GM21717 (cell line): ENCODE data around the gene SMYD4.
"Not testable (repeated sequence)": the region's sequence is repeated elsewhere in the genome, so short reads cannot be mapped to it uniquely, and the experiment has no call there.

Experiments used
- ATAC-seq: cut with Tn5 transposase; IDR thresholded peaks from one replicate; pipeline ENCODE4 v1.9.1; 2021; ENCODE audit warnings: mild to moderate bottlenecking, moderate library complexity; ENCODE audit not compliant: unreplicated experiment

Gene SMYD4

DNA sequence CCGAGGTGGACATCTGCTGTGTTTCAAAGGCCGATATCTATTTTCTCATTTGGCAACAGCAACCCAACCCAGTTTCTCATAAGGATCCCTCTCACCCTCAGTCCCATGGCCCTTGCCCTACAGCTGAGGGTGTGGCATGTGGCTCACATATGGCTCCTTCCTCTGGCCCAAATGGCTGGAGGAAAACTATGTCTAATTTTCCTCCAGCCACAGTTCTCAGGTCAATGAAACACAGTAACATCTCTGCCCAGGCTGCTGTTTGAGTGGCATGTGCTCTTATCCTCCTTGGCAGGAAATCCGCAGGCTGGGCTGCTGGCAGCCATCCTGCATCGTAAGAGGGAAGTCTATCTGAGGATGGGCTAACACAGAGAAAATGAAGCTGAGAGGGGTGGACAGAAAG, 43.8 kb downstream of the SMYD4 start:
- ATAC-seq, result no peak

DNA sequence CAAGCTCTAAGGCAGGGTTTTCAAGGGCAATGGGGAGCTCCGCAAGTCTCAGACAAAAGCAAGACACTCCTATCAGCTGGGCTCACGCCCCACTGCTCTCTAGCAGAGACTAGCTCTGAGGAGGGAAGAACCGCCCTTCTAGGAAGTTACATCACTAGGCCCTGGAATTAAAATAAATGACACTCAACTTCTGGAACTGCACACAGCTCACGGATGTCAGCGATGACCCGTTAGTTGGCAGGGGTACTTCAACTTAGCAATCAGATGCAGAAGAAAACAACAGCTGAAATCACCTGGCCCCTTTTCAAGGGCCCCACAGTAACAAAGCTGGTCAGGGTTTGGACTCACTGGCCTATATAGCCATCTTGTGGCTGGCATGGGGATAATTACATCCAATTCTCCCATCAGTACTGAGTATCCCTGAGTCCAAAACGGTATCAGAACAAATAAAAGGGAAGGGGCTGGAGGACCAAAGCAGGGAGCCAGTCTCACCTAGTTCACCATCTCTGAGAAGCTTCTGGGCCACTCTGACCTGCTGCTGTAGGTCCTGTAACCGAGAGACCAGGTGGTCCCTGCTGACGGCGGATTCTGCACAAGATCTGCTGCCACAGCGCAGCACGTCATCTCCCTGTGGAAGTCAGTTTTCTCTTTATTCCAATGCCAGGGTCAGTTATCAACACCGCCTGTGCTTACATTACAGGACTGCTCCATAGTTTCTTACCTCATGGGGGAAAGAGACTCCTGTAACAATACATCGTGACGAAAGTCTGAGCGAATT, 45.7 kb downstream of the SMYD4 start:
- ATAC-seq, result no peak

DNA sequence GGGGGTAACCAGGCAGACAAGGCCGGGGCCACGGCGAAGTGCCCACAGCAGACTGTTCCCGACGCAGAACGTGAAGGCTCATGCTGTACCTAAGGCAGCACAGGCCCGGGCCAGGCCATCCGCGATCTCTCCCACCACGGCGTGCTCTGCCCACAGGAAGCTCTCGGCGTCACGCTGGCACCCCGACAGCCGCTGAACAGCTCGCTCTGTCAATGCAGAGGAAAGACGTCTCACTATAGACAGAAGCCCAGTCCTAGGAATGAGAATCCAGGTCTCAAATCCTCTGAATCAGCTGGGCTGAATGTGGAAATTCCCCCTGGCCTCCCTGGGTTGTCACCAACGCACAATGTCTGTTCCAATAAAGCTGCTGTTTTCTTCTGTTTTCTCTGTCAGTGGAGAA, 46.4 kb downstream of the SMYD4 start:
- ATAC-seq, result no peak

DNA sequence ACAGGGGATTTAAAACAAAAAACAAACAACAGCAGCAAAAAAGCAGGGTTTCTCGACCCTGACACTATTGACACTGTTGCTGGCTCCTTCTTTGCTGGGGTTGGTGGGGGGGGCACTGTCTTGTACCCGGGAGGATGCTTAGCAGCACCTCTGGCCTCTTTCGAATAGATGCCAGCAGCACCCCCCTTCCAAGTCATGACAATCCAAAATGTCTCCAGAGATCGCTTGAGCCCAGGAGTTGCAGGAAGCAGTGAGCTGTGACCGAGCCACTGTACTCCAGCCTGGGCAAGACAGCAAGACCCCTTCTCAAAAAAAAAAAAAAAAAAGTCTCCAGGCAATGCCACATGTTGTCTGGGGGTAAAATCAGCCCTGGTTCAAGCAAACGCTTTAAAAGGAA, 47.5 kb downstream of the SMYD4 start:
- ATAC-seq, result no peak

DNA sequence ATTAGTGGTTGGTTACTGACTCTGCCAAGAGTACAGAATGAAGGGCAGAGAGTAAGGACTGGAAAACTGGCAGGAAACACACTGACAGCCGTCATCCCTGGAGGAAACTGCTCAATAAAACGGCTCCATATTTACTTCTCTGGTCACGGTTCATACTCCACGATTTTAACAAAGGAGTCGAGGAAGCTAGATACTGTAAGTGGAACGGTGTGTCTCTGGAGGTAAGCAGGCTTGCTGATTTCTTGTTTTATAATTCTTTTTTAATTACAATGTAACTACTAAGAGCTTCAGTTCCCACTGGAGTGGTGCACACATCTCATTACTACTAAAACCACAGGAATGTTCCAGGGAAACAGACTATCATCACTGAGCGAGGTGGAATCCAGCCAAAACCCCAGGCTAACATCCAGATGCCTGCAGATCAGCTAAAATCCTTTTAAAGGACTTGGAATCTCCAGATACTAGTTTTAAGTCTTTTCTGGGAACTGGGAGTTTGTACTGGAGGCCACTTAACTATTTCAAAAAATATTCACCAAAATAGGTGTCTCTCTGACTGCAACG, 50.1 kb downstream of the SMYD4 start:
- ATAC-seq, result no peak

DNA sequence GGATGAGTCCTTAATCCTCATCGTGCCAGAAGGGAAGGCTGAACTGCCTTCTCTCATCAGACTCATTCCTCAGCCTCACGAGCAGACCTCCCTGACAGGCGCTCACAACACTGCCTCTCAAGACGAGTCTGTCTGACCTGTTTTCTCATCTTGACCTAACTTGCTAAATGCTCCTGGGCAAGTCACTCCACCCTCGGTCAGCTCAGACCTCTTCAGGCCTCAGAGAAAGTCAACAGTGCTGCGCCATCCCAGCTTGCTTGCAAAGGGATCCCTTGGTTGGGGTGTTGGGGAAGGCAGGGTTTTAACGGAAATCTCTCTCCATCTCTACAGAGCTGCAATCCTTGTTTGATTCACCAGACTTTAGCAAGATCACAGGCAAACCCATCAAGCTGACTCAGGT, 52.8 kb downstream of the SMYD4 start:
- no peak for ATAC-seq

DNA sequence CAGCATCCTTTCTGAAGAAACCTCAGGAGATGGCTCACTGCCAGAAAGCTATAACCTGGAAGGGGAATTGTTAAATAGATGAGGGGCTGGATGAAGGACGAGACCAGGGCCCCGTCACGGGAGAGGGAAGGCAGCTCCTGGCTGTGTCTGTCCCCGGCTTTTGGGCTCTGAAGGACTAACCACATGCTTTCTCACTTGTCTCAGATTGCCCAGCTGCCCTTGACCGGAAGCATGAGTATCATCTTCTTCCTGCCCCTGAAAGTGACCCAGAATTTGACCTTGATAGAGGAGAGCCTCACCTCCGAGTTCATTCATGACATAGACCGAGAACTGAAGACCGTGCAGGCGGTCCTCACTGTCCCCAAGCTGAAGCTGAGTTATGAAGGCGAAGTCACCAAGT, 53.4 kb downstream of the SMYD4 start:
- ATAC-seq, result no peak

DNA sequence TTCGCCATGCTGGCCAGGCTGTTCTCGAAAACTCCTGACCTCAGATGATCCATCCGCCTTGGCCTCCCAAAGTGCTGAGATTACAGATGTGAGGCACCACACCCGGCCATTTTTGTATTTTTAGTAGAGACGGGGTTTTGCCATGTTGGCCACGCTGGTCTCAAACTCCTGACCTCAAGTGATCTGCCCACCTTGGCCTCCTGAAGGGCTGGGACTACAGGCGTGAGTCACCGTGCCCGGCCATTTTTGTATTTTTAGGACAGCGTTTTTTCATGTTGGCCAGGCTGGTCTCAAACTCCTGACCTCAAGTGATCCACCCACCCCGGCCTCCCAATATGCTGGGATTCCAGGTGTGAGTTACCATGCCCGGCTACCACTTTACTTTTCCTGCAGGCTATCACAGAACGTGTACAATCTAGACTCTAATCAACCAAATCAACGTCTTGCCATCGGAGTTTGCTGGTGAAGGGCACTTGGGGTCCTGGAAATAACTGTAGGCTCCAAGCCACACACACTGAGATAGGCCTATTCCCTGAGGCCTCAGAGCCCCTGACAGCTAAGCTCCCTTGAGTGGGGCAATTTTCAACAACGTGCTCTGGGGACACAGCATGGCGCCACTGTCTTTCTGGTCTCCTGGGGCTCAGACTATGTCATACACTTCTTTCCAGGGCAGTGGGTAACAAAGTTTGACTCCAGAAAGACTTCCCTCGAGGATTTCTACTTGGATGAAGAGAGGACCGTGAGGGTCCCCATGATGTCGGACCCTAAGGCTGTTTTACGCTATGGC, 55.1 kb downstream of the SMYD4 start:
- no peak for ATAC-seq

DNA sequence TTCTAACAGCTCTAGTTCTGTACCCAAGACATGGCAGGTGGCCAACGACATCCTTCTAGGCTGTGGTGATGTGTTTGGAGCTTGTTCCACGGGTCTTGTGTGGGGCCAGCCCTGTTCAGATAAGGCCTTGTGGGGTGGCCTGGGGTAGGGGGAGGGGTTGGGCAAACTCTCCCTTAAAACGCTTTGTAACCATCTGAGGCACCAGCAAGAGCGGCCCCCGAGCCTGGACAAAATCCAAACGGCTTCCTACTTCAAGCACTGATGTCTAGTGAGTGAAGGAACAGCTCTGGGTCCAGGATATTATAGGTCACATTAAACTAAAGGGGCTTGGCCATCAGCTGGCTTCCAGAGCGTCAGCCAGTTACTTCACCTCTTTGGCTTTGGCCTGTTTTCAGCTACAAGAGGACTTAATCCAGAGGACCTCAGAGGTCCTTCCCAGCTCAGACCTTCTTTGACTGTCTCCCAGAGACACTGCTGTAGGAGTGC, 56.0 kb downstream of the SMYD4 start:
- no peak for ATAC-seq

DNA sequence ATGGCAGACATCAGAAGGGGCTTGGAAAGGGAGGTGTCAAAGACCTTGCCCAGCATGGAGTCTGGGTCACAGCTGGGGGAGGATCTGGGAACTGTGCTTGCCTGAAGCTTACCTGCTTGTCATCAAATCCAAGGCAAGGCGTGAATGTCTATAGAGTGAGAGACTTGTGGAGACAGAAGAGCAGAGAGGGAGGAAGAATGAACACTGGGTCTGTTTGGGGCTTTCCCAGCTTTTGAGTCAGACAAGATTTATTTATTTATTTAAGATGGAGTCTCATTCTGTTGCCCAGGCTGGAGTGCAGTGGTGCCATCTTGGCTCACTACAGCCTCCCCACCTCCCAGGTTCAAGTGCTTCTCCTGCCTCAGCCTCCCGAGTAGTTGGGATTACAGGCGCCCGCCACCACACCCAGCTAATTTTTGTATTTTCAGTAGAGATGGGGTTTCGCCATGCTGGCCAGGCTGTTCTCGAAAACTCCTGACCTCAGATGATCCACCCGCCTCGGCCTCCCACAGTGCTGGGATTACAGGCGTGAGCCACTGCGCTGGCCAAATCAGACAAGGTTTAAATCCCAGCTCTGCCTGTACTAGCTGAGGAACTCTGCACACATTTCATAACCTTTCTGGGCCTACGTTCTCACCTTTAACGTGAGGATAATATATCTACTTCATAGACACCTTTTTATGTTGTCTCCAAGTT, 56.6 kb downstream of the SMYD4 start:
- ATAC-seq, result not testable (repeated sequence)

DNA sequence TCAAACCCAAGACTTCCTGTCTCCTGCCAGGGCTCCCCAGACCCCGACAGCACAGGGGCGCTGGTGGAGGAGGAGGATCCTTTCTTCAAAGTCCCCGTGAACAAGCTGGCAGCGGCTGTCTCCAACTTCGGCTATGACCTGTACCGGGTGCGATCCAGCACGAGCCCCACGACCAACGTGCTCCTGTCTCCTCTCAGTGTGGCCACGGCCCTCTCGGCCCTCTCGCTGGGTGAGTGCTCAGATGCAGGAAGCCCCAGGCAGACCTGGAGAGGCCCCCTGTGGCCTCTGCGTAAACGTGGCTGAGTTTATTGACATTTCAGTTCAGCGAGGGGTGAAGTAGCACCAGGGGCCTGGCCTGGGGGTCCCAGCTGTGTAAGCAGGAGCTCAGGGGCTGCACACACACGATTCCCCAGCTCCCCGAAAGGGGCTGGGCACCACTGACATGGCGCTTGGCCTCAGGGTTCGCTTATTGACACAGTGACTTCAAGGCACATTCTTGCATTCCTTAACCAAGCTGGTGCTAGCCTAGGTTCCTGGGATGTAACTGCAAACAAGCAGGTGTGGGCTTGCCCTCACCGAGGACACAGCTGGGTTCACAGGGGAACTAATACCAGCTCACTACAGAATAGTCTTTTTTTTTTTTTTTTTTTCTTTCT, 59.8 kb downstream of the SMYD4 start:
- no peak for ATAC-seq

DNA sequence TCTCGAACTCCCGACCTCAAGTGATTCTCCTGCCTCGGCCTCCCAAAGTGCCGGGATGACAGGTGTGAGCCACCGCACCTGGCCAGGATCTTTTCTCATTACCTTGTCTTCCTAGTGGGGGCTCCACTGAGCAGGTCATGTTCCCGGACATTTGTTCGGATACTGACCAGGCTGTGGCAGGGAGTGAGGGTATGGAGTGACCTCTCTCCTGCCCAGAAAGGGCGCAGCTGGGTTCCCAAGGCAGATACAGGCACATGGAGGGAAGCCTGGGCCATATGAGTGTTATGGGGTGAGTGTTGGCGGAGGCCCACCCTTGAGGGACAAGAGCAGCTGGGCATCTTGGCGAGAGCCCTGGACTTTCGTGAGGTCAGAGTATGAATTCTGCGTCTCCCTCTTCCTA, 62.3 kb downstream of the SMYD4 start:
- ATAC-seq, result no peak

DNA sequence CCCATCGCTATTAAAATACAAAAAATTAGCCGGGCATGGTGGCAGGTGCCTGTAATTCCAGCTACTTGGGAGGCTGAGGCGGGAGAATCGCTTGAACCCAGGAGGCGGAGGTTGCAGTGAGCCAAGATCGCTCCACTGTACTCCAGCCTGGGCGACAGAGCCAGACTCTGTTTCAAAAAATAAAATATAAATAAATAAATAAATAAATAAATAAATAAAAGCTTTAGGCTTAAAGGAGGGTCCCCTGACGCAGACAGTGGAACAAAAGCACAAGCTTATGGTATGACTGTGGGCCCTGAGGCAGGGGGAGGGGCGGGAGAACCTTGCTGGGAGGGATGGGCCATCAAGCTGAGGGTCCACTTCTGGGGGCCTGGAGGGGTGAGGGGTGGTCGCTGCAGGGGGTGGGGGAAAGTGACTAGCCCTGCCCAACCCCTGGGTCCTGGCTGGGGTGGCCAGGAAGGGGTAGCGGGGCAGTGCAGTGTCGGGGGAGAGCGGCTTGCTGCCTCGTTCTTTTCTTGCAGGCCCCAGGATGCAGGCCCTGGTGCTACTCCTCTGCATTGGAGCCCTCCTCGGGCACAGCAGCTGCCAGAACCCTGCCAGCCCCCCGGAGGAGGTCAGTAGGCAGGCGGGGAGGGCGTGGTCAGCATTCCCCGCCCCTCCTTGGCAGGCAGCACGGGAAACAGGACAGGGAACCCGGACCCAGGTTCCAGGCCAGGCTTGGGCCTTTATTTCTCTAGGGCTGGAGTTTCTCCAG, 63.1 kb downstream of the SMYD4 start:
- no peak for ATAC-seq

DNA sequence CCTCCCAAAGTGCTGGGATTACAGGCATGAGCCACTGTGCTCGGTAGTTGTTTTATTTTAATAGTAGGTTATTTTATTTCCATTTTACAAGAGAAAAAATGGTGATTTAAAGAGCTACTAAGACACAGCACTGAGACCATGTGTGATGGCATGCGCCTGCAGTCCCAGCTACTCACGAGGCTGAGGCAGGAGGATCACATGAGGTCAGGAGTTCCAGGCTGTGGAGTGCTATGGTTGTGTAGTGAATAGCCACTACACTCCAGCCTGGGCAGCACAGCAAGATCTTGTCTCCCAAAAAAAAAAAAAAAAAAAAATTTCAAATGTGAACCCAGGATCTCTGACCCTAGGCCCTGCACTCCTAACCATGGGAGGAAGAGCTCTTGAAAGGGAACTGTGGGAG, 64.1 kb downstream of the SMYD4 start:
- no peak for ATAC-seq

DNA sequence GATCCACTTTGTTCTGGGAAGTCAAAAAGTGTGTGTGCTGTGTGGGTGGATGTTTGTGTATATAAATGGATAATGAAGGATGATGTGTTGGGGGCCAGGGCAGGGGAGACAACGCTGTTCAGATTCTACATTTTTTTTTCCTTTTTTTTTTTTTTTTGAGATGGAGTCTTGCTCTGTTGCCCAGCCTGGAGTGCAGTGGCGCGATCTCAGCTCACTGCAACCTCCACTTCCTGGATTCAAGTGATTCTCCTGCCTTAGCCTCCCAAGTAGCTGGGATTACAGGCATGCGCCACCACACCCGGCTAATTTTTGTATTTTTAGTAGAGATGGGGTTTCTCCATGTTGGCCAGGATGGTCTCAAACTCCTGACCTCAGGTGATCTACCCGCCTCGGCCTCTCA, 65.0 kb downstream of the SMYD4 start:
- not testable (repeated sequence) for ATAC-seq

DNA sequence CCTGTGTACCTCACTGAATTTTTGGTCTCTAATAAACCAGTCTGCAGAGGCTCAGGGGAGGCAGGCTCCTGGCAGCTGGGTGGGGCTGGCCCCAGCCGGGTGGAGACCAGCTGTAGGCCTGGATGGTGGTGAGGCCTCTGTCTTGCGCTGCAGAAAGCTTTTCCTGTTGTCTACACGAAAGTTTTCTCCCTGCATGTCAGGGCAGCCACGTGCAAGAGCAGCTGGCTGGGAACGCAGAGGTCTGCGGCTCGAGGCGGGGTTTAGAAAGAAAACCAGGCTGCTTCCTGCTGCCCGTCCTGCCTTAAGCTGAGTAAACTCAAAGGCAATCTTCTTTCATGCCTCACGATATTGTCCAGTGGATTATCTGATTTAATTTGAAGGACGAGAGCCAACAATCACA, 65.4 kb downstream of the SMYD4 start:
- ATAC-seq, result no peak

DNA sequence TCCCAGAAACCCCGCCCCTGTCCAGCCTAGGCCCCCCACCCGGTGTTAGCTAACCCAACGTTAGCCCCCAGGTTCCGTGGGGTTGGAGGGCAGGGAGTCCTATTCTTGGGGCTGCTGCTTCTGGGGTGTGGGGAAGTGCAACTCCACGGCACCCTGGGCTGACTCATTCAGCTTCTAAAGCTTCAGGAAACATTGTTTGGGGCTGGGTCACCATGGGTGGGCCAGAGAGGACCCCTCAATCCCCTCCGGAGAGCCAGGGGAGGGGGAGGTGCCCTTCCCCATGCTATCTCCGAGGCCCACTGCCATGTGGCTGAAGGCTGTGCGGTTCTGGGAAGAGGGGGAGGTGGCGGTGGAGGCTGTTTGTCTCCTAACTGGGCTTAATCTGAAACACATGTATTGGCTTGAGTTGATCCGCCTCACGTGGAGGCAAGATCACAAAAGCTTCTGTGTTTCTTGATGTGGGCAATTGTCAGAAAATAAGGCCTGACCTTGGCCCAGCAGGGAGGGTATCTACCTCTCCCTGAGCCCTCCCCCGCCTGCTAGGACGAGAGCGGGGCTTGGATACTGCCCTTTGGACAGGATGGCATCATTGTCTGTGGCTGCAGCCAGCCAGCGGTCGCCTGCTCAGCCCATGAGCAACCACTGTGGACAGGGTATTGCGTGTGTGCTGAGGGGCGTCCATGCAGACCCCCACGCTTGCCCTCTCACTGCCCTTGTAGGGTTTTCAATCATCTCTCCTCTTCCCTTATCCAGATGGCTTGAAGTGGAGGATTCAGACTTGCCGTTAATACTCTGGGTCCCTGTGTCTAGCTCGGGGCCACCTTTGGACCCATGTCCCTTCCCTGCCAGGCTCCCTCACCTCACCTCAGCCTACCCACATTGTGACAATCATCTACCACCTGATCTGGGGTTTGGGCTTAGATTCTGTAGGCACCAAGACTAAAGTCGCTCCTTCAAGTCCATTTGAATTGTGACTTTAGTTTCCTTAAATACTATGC, 66.5 kb downstream of the SMYD4 start:
- no peak for ATAC-seq

DNA sequence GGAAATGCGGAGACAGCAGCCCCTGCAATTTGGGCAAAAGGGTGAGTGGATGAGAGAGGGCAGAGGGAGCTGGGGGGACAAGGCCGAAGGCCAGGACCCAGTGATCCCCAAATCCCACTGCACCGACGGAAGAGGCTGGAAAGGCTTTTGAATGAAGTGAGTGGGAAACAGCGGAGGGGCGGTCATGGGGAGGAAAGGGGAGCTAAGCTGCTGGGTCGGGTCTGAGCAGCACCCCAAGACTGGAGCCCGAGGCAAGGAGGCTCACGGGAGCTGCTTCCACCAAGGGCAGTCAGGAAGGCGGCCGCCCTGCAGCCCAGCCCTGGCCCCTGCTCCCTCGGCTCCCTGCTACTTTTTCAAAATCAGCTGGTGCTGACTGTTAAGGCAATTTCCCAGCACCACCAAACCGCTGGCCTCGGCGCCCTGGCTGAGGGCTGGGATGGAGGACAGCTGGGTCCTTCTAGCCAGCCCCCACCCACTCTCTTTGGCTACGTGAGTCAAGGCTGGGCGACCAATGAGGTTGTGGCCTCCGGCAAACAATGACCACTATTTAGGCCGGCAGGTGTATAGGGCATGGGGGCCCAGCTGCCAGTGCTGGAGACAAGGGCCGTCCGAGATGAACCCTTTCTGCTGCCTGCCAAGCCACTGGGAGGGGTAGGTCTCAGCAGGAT, 67.3 kb downstream of the SMYD4 start:
- no peak for ATAC-seq
